LNCaP clone FGC (cell line): ENCODE measurements around the gene FGR.
"Not testable (repeated sequence)": the region's sequence is repeated elsewhere in the genome, so short reads cannot be mapped to it uniquely, and the experiment has no call there.

Experiments
- DNase-seq: peaks from one replicate; pipeline ENCODE4 v3.0.0-alpha.2; 2011; ENCODE audit warnings: low read depth
- H3K4me3 ChIP-seq: 2 replicates; pipeline ENCODE4 v1.5.1; 2011; ENCODE audit warnings: mild to moderate bottlenecking, low read depth, low read length, control low read depth
- TF ChIP-seq, protein P1 (sequence below): IDR thresholded peaks from 2 replicates; pipeline ENCODE4 v1.5.1; 2012; ENCODE audit warnings: mild to moderate bottlenecking; ENCODE audit not compliant: control insufficient read depth, insufficient read depth; ENCODE audit errors: extremely low read depth

Gene FGR

DNA sequence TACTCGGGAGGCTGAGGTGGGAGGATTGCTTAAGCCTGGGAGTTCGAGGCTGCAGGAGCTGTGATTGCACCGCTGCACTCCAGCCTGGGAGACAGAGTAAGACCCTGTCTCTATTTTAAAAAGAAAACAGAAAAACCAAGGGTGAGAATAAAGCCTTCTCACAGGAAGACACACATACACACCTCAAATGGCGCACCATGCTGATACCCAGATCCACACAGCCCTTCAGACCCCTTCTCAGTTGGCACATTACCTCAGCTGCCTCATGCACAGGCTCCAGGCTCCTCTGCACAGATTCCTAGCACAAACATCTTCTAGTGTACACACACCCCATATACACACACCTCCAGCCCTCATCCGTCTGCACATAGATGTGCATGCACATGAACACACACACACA, 7.9 kb downstream of the FGR start:
- TF ChIP-seq, protein P1, sequence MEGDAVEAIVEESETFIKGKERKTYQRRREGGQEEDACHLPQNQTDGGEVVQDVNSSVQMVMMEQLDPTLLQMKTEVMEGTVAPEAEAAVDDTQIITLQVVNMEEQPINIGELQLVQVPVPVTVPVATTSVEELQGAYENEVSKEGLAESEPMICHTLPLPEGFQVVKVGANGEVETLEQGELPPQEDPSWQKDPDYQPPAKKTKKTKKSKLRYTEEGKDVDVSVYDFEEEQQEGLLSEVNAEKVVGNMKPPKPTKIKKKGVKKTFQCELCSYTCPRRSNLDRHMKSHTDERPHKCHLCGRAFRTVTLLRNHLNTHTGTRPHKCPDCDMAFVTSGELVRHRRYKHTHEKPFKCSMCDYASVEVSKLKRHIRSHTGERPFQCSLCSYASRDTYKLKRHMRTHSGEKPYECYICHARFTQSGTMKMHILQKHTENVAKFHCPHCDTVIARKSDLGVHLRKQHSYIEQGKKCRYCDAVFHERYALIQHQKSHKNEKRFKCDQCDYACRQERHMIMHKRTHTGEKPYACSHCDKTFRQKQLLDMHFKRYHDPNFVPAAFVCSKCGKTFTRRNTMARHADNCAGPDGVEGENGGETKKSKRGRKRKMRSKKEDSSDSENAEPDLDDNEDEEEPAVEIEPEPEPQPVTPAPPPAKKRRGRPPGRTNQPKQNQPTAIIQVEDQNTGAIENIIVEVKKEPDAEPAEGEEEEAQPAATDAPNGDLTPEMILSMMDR = no peak
- no peak for DNase-seq
- H3K4me3 ChIP-seq = no peak overlapping the region

DNA sequence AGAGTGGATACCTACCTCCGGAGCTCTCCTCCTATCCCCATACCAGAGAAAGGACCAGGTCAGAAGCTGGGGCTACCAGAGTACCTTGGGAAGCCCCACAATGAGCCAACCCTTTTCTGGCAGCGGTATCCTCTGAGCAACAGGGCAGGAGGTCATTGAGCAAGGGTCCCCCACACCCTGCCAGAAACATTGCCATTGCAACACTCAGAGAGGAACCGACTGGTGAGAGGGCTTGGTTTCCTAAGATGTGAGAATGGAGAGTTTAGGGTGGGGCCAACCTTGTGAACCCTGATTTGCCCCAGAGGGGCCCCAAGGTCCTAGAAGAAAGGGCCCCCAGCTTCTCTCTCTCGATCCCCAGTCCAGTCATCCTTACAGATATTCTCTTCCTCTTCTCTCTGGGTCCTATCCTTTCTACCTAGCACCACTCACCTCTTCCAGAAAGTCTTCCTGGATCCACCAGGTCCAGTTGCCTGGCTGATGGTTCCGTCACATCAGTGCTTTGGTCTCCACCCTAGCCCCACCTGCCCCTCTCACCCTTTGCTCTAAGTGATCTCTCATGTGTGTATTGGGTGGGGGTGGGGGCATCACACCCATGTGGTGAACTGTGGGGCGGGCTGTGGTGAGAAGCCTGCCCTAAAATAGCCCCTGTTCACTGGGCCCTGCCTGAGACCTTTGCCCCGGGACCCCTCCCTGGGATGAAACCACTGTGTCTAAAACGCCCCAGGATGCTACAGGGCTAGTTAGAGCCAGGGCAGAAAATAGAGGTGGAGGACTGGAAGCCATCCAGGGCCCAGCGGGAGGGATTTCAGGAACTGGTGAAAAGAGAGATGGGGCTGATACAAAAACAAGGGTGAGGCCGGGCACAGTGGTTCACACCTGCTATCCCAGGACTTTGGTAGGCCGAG, 8.7 kb downstream of the FGR start:
- no peak for DNase-seq
- H3K4me3 ChIP-seq = no peak overlapping the region
- TF ChIP-seq, protein P1 = no peak

DNA sequence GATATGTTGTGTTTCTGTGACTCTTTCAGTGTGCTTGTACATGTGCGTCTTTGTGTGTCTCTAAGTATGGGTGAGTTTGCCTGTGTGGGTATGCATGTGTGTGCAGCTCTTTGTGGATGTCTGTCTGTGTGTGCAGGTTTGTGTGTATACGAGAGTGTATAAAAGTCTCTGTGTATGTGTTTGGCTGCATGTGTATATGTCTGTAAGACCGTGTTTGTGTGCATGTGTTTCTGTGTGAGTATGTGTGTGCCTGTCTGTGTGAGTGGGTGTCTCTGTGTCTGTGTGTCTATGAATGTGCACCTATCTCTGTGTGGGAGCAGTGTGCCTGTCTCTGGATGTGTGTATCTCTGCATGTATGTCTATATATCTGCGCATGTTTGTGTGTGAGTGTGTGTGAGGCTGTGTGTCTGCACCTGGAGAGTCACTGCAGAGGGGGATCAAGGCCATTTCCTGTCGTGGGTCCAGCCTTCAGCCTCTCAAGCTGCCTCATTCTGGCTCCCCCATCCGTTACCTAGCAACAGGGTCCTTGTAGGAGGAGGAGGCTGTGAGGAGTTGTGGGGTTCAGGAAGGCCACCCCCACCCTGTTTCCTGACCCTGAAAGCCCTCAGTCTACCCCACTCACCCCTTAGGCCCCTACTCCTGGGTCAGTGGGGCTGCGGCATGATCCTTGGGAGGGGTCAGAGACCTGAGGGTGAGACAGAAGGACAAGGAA, 10.4 kb downstream of the FGR start:
- TF ChIP-seq, protein P1 = no peak
- DNase-seq = no peak
- no peak overlapping the region for H3K4me3 ChIP-seq

DNA sequence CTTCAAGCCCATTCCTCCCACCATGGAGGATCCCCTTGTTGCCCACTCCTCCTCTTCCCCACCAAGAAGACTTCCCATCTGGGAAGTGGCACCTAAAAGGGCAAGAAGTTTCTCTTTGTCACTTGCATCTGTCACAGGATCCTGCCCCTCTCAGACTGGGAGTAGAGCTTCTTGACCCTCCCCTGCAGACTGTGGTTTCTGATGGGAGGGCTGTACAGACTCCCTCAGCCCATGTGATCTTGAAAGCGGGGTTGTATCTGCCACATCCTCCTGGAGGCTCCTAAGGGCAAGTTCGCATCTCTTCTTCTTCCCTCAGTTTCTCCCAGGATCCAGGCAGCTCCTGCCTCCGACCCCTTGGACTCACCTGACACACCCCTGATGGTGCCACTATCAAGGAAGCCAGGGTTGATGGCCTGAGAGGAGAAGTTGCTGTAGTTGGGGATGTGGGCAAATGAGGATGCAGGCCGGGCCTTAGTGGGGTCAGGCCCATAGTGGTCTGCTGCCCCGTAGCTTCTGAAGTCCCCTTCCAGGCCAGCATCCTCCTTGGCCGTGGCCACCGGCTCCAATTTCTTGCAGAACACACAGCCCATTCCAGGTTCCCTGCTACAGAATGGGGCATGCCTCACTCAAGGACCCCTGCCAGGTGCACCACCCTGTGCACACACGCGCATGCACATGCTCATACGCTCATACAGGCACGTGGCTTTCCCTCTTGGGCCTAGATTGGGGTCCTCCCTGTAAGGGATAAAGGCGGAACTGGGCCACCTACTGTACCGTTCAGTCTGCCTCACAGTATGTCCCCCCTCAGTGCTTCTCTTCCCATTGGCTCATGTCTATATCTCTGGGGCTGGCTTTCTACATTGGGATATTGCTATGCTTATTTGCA, 11.4 kb downstream of the FGR start:
- TF ChIP-seq, protein P1 = no peak
- no peak overlapping the region for H3K4me3 ChIP-seq
- DNase-seq = no peak

DNA sequence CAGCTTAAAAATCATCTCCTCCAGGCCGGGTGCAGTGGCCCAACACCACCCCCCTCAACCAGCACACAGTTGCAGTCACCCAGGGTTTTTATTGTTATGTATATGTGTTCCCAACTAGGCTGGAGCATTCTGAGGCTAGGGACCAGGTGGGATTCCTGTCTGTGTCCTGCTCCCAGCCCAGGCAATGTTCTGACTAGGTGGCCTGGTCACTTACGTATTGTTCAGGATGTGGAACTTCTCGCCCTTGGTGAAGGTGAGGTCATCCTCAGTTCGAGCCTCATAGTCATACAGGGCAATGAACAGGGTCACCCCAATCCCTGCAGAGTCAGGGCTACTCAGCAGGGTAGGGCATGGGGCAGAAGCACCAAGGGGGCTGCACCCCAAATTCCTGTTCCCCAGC, 12.2 kb downstream of the FGR start:
- no peak overlapping the region for H3K4me3 ChIP-seq
- no peak for DNase-seq
- TF ChIP-seq, protein P1 = no peak

DNA sequence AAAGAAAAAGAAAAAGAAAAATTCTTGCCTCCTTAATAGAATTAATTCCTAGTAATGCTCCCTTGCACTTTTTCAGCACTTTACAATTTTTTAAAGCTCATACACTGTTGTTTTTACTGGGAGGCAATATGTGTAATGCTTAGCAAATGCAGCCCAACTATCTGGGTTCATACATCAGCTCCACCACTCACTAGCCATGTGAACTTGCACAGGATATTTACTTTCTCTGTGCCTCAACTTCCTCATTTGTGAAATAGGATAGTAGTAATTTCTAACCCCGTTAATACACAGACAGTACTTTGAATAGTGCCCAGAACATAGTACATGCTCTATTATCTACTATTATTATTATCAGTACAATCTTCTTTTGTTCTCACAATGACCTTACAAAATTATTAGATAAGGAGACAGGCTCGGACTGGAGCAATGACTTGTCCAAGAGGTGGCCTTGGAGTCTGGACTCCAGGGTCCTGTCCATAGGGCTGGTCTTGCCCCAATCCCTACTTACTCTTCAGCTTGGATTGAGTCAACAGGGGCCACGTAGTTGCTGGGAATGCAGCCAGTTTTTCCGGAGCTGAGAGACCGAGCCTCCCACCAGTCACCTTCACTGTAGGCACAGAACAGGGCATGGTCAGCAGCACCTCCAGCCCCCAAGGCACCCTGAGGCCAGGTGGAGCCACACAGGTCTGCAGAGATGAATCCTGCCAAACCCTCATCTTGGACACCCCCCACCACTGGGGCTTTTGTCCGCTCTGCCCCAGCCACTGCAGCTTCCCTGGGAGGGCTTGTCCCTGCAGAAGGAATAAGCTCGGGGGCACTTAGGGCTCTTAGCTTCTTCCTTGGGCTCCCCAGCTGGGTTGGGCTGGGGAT, 13.7 kb downstream of the FGR start:
- H3K4me3 ChIP-seq = no peak overlapping the region
- DNase-seq = no peak
- TF ChIP-seq, protein P1 = no peak

DNA sequence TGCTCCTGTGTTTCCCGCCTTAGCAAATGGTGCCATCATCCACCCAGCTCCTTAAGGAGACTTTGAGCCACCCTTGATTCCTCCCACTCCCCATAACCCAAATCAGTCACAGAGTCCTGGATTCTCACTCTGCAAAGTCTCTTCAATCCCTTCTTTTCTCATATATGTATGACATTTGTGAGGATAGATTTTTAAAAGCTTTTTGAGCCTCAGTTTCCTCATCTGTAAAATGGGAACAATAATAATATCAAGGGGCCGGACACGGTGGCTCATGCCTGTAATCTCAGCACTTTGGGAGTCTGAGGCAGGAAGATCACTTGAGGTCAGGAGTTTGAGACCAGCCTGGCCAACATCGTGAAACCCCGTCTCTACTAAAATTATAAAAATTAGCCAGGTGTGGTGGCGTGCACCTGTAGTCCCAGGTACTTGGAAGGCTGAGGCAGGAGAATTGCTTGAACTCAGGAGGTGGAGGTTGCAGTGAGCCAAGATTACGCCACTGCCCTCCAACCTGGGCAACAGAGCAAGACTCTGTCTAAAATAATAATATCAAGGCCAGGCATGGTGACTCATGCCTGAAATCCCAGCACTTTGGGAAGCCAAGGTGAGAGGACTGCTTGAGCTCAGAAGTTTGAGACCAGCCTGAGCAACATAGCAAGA, 15.1 kb downstream of the FGR start:
- H3K4me3 ChIP-seq, DNase-seq: not testable (repeated sequence)
